ENCODE data around the gene MSL3. TPM values are rescaled to one million over a fixed set of nuclear protein-coding genes. Genes with fewer than 3 reads are reported as not detected.

The MSL3 gene
- polyA plus RNA-seq, 2 of the 4 experiments (the other 2 are of a cell fraction): 32.4 to 51.7 TPM

GRCh38 chrX:11745881-11746280 lies 12.2 kb upstream of the MSL3 start:
- CTCF ChIA-PET: no interaction called here
- no peaks in the 10 kb centered on the region for H3K9me3 ChIP-seq
- ATAC-seq (no peak), FAIRE-seq (no peak), DNase-seq (ENCODE audit: low read depth in 1 of 2, low spot score in 1 of 2) (no peak)
- POLR2A ChIA-PET: no interaction called here
- TF ChIP-seq ATOH8 (CRISPR knock-in tag; IDR thresholded peaks at IDR 0.05; ENCODE audit: low read depth) (no peak), HOXB5 (CRISPR knock-in tag; IDR thresholded peaks at IDR 0.05) (no peak), RCOR1 (IDR thresholded peaks at IDR 0.05; ENCODE audit: low read depth, low read length) (no peak), FOSB (CRISPR knock-in tag; IDR thresholded peaks at IDR 0.05) (no peak), CBX2 (IDR thresholded peaks at IDR 0.05; ENCODE audit: borderline replicate concordance, low read depth) (no peak), CHD4 (IDR thresholded peaks at IDR 0.05; ENCODE audit: borderline replicate concordance) (no peak), ZC3H11A (IDR thresholded peaks at IDR 0.05) (no peak), MYC (IDR thresholded peaks at IDR 0.05; ENCODE audit: borderline replicate concordance, low read length) (no peak), HDAC2 (IDR thresholded peaks at IDR 0.05) (no peak), TFCP2L1 (CRISPR knock-in tag; IDR thresholded peaks at IDR 0.05) (no peak), RAD21 (conservative IDR thresholded peaks at IDR 0.05 in 1 of 2, IDR thresholded peaks at IDR 0.05 in 1 of 2) (no peak)
- H3K4me1 ChIP-seq: no peaks in the 10 kb centered on the region
- 23% methylated on average over 2 of the region's 2 CpGs for WGBS (ENCODE audit: missing lambda C conversion rate)
- H3K27ac ChIP-seq: no peak overlapping the region
- H3K4me3 ChIP-seq: no peak overlapping the region
- H3K4me2 ChIP-seq: no peak overlapping the region

- H3K9me3 ChIP-seq: no peaks in the 10 kb centered on the region
- no peak overlapping the region for H3K4me2 ChIP-seq
- no peak for FAIRE-seq
- no peak for TF ChIP-seq JUN (IDR thresholded peaks at IDR 0.05)
- TF ChIP-seq E2F6 (IDR thresholded peaks at IDR 0.05; ENCODE audit: borderline replicate concordance, low read depth): no peak
- no peak overlapping the region for H3K27ac ChIP-seq
- ATAC-seq: no peak
- H3K4me3 ChIP-seq: no peak overlapping the region
- ChIA-PET POLR2A (no interaction called here), CTCF (no interaction called here)
- DNase-seq (ENCODE audit: low read depth in 1 of 2, low spot score in 1 of 2): no peak
- 2% methylated on average over 4 of the region's 4 CpGs for WGBS (ENCODE audit: missing lambda C conversion rate)
- no peaks in the 10 kb centered on the region for H3K4me1 ChIP-seq
Observed at GRCh38 chrX:11750046-11750445, 8.0 kb upstream of the MSL3 start.

- DNase-seq (ENCODE audit: low read depth in 1 of 2, low spot score in 1 of 2): no peak
- no peak for TF ChIP-seq RFX5 (IDR thresholded peaks at IDR 0.05)
- TF ChIP-seq RCOR1 (IDR thresholded peaks at IDR 0.05; ENCODE audit: low read depth, low read length): no peak
- no peak for TF ChIP-seq NFE2L2 (conservative IDR thresholded peaks at IDR 0.05; ENCODE audit: low read length)
- no peak for TF ChIP-seq SMC3 (IDR thresholded peaks at IDR 0.05)
- no peak for TF ChIP-seq BHLHE40 (IDR thresholded peaks at IDR 0.05; ENCODE audit: low read depth, low read length)
- TF ChIP-seq POLR2AphosphoS2 (conservative IDR thresholded peaks at IDR 0.05; ENCODE audit: low read length): no peak
- TF ChIP-seq CBX8 (IDR thresholded peaks at IDR 0.05): no peak
- no peak for TF ChIP-seq REST (IDR thresholded peaks at IDR 0.05)
- TF ChIP-seq CHD2 (IDR thresholded peaks at IDR 0.05; ENCODE audit: low read length, partially characterized antibody): no peak
- TF ChIP-seq PHF8 (IDR thresholded peaks at IDR 0.05; ENCODE audit: borderline replicate concordance, low read depth): no peak
- ATAC-seq: no peak
- no peak overlapping the region for H3K27ac ChIP-seq
- H3K4me2 ChIP-seq: no peak overlapping the region
- FAIRE-seq: no peak
- WGBS (ENCODE audit: missing lambda C conversion rate): 48% methylated on average over 4 of the region's 4 CpGs
- no peaks in the 10 kb centered on the region for H3K9me3 ChIP-seq
- CTCF ChIA-PET: no interaction called here
- no peaks in the 10 kb centered on the region for H3K4me1 ChIP-seq
- H3K4me3 ChIP-seq: no peak overlapping the region
- POLR2A ChIA-PET: no interaction called here
Observed at GRCh38 chrX:11750694-11751093, 7.3 kb upstream of the MSL3 start.
